ENCODE results near the gene ADPRH.

- TF ChIP-seq CTCF (conservative IDR thresholded peaks at IDR 0.05; ENCODE audit: low read length) (no peak), EZH2phosphoT487 (IDR thresholded peaks at IDR 0.05; ENCODE audit: borderline replicate concordance) (no peak)
Observed at GRCh38 chr3:119592861-119593260, 13.6 kb downstream of the ADPRH start.

Measured in Loucy (cell line).